H1 (cell line): ENCODE results near the gene KDM1A.

ENCODE experiments used
- ATF2 ChIP-seq: IDR thresholded peaks from 2 replicates; pipeline ENCODE4 v1.6.1; 2012; ENCODE audit warnings: low read length, inconsistent platforms
- CTCF ChIP-seq, 3 experiments: IDR thresholded peaks; 1 replicate in 2 of 3; 2 replicates in 1 of 3; pipeline versions ENCODE4 v1.5.1 to v1.6.1; 2011; ENCODE audit warnings: low read length in 3 of 3, mild to moderate bottlenecking in 3 of 3, inconsistent platforms in 2 of 3, low read depth in 1 of 3, moderate library complexity in 1 of 3; ENCODE audit not compliant: insufficient read depth in 1 of 3; ENCODE audit errors: control extremely low read depth in 1 of 3
- EP300 ChIP-seq, 2 experiments: IDR thresholded peaks; 1 replicate in 1 of 2; 2 replicates in 1 of 2; pipeline ENCODE4 v1.6.1; 2011 to 2012; ENCODE audit warnings: low read depth in 2 of 2, low read length in 2 of 2, mild to moderate bottlenecking in 2 of 2, borderline replicate concordance in 1 of 2, inconsistent platforms in 1 of 2, moderate library complexity in 1 of 2
- EZH2 ChIP-seq: fragments of 200-600 bp; sonication (generic); IDR thresholded peaks from 2 replicates; pipeline ENCODE4 v1.7.1; 2012; ENCODE audit warnings: low read depth, mild to moderate bottlenecking, moderate library complexity, low read length, inconsistent platforms; ENCODE audit not compliant: severe bottlenecking
- POLR2AphosphoS5 ChIP-seq: IDR thresholded peaks from 2 replicates; pipeline ENCODE4 v1.6.1; 2011; ENCODE audit warnings: low read depth, low read length
- YY1 ChIP-seq: IDR thresholded peaks from 2 replicates; pipeline ENCODE4 v1.6.1; 2011; ENCODE audit warnings: low read depth, mild to moderate bottlenecking, low read length

GRCh38 chr1:23019863-23020625 is 776 bp downstream of the KDM1A start:
- TF ChIP-seq CTCF (IDR thresholded peaks at IDR 0.05; ENCODE audit: control extremely low read depth in 1 of 3, insufficient read depth in 1 of 3, low read depth in 1 of 3, low read length in 3 of 3) (no peak), EZH2 (no peak), EP300 (IDR thresholded peaks at IDR 0.05; ENCODE audit: borderline replicate concordance in 1 of 2, low read depth in 2 of 2, low read length in 2 of 2) (no peak), POLR2AphosphoS5 (no peak), ATF2 (no peak), YY1 (0 out of 2 replicates have a peak, but pooled peaks have one; percentile 20)
